A549 (cell line): ENCODE measurements around the gene ZNF814. TPM values are rescaled to one million over a fixed set of nuclear protein-coding genes. Genes with fewer than 3 reads are reported as not detected.

Source experiments
- ATAC-seq, 2 experiments: fragments of 200-7000 bp in 1 of 2; fragments of >200 bp in 1 of 2; cut with Nextera tagmentation in 1 of 2; cut with Tn5 transposase in 1 of 2; 3 replicates each; pipeline versions ENCODE4 v1.8.0 to v1.9.1; 2018 to 2020; ENCODE audit warnings: mild to moderate bottlenecking in 1 of 2, moderate library complexity in 1 of 2
- CTCF ChIA-PET: fragments of 300-600 bp; sonication (Branson Sonifier 250); formaldehyde crosslinking; extraction: SDS; loops from one replicate; lab custom pipeline; 2021; ENCODE audit warnings: antibody characterized with exemption, inconsistent platforms; lab: Yijun Ruan, JAX
- POLR2A ChIA-PET: fragments of 350-600 bp; formaldehyde crosslinking; extraction: SDS; loops from one replicate; lab custom pipeline; 2021; ENCODE audit warnings: antibody characterized with exemption, inconsistent platforms; lab: Yijun Ruan, JAX
- DNase-seq, 2 experiments: peaks; one replicate each; pipeline versions ENCODE4 v3.0.0 to v3.0.0-alpha.2; 2011 to 2016; ENCODE audit warnings: low read depth in 1 of 2, low spot score in 1 of 2
- FAIRE-seq: peaks from 2 replicates; lab custom pipeline; 2011; peaks lifted over from hg19 to GRCh38; lab: Jason Lieb, UNC
- H3K27ac ChIP-seq, 2 experiments: fragments of >200 bp; sonication (Bioruptor Twin); formaldehyde crosslinking; 3 replicates each; pipeline ENCODE4 v1.5.1; 2016 to 2017
- H3K4me1 ChIP-seq: fragments of >200 bp; sonication (Bioruptor Twin); formaldehyde crosslinking; 3 replicates; pipeline ENCODE4 v1.6.1; 2016
- H3K4me2 ChIP-seq: fragments of >200 bp; sonication (Bioruptor Twin); formaldehyde crosslinking; 3 replicates; pipeline ENCODE4 v1.6.1; 2016
- H3K4me3 ChIP-seq: fragments of >200 bp; sonication (Bioruptor Twin); formaldehyde crosslinking; 3 replicates; pipeline ENCODE4 v1.5.1; 2016
- H3K9me3 ChIP-seq: fragments of >200 bp; sonication (Bioruptor Twin); formaldehyde crosslinking; 3 replicates; pipeline ENCODE4 v1.6.1; 2016
- BHLHE40 ChIP-seq: IDR thresholded peaks from 2 replicates; pipeline ENCODE4 v1.6.1; 2012; ENCODE audit warnings: low read depth, low read length, inconsistent platforms
- CBX8 ChIP-seq: fragments of 200-600 bp; sonication (generic); IDR thresholded peaks from 2 replicates; pipeline ENCODE4 v1.6.1; 2016
- CEBPB ChIP-seq, 2 experiments: fragments of >200 bp in 1 of 2; sonication (Bioruptor Twin) in 1 of 2; formaldehyde crosslinking in 1 of 2; IDR thresholded peaks; 2 replicates each; pipeline ENCODE4 v1.6.1; 2012 to 2016
- CHD2 ChIP-seq: fragments of 150-350 bp; IDR thresholded peaks from 2 replicates; pipeline ENCODE4 v1.6.1; 2014; ENCODE audit warnings: low read length; ENCODE audit not compliant: partially characterized antibody
- CHD4 ChIP-seq: fragments of 200-600 bp; sonication (generic); IDR thresholded peaks from 2 replicates; pipeline ENCODE4 v1.6.1; 2016; ENCODE audit warnings: antibody characterized with exemption, mild to moderate bottlenecking, borderline replicate concordance
- CTCF ChIP-seq: fragments of >200 bp; sonication (Bioruptor Twin); formaldehyde crosslinking; IDR thresholded peaks from 3 replicates; pipeline ENCODE4 v1.5.1; 2016
- EHF ChIP-seq: fragments of 250-450 bp; sonication (Bioruptor Pico); IDR thresholded peaks from 2 replicates; pipeline ENCODE4 v1.5.0; 2020; ENCODE audit warnings: mild to moderate bottlenecking
- EHMT2 ChIP-seq: fragments of 200-600 bp; sonication (generic); IDR thresholded peaks from 2 replicates; pipeline ENCODE4 v1.6.1; 2016; ENCODE audit warnings: antibody characterized with exemption, low read depth, mild to moderate bottlenecking, moderate library complexity
- ESRRA ChIP-seq: fragments of 150-350 bp; IDR thresholded peaks from 2 replicates; pipeline ENCODE4 v1.6.1; 2014; ENCODE audit warnings: mild to moderate bottlenecking, low read length, borderline replicate concordance
- FOSB ChIP-seq: fragments of 250-450 bp; sonication (Bioruptor Pico); IDR thresholded peaks from 2 replicates; pipeline ENCODE4 v1.5.0; 2020; ENCODE audit warnings: mild to moderate bottlenecking, moderate library complexity
- FOXS1 ChIP-seq: fragments of 250-450 bp; sonication (Bioruptor Pico); IDR thresholded peaks from 2 replicates; pipeline ENCODE4 v1.5.0; 2020; ENCODE audit warnings: mild to moderate bottlenecking, moderate library complexity
- HDAC2 ChIP-seq: fragments of 200-600 bp; sonication (generic); IDR thresholded peaks from 2 replicates; pipeline ENCODE4 v1.6.1; 2016
- JUN ChIP-seq, 2 experiments: fragments of >200 bp; sonication (Bioruptor Twin); formaldehyde crosslinking; IDR thresholded peaks; 2 replicates in 1 of 2; 3 replicates in 1 of 2; pipeline ENCODE4 v1.6.1; 2016 to 2017
- JUNB ChIP-seq: fragments of >200 bp; sonication (Bioruptor Twin); formaldehyde crosslinking; IDR thresholded peaks from 2 replicates; pipeline ENCODE4 v1.6.1; 2016
- KDM5A ChIP-seq: fragments of 200-600 bp; sonication (generic); IDR thresholded peaks from 2 replicates; pipeline ENCODE4 v1.6.1; 2016; ENCODE audit warnings: antibody characterized with exemption, mild to moderate bottlenecking
- MAFK ChIP-seq: fragments of 450-650 bp; IDR thresholded peaks from 2 replicates; pipeline ENCODE4 v1.6.1; 2014; ENCODE audit not compliant: partially characterized antibody
- MAZ ChIP-seq: fragments of 150-350 bp; IDR thresholded peaks from 2 replicates; pipeline ENCODE4 v1.6.1; 2014; ENCODE audit warnings: antibody characterized with exemption, low read depth, low read length, borderline replicate concordance
- MYC ChIP-seq: IDR thresholded peaks from 2 replicates; pipeline ENCODE4 v1.6.1; 2012; ENCODE audit warnings: mild to moderate bottlenecking, inconsistent platforms, low read length, improper control_type of control experiment, borderline replicate concordance
- NR3C1 ChIP-seq: fragments of >200 bp; sonication (Bioruptor Twin); formaldehyde crosslinking; IDR thresholded peaks from 3 replicates; pipeline ENCODE4 v1.6.1; 2017
- POLR2AphosphoS2 ChIP-seq: conservative IDR thresholded peaks from 2 replicates; pipeline ENCODE4 v1.6.1; 2012; ENCODE audit warnings: low read length, improper control_type of control experiment, inconsistent platforms
- RCOR1 ChIP-seq: fragments of 150-350 bp; IDR thresholded peaks from 2 replicates; pipeline ENCODE4 v1.6.1; 2014; ENCODE audit warnings: antibody characterized with exemption, low read length, low read depth
- RFX5 ChIP-seq: fragments of 450-650 bp; IDR thresholded peaks from 2 replicates; pipeline ENCODE4 v1.7.1; 2014; ENCODE audit warnings: antibody characterized with exemption, mild to moderate bottlenecking, moderate library complexity
- RNF2 ChIP-seq: fragments of 200-600 bp; sonication (generic); IDR thresholded peaks from 2 replicates; pipeline ENCODE4 v1.6.1; 2016; ENCODE audit warnings: low read depth, mild to moderate bottlenecking, antibody characterized with exemption, moderate library complexity, borderline replicate concordance
- TFCP2L1 ChIP-seq: fragments of 250-450 bp; sonication (Bioruptor Pico); IDR thresholded peaks from 2 replicates; pipeline ENCODE4 v1.5.0; 2021; ENCODE audit warnings: mild to moderate bottlenecking
- TP53 ChIP-seq: fragments of 250-450 bp; sonication (Bioruptor Pico); IDR thresholded peaks from 2 replicates; pipeline ENCODE4 v1.5.0; 2021; ENCODE audit warnings: mild to moderate bottlenecking, moderate library complexity
- USF2 ChIP-seq: fragments of 450-650 bp; IDR thresholded peaks from 2 replicates; pipeline ENCODE4 v1.6.1; 2014; ENCODE audit warnings: antibody characterized with exemption
- ZSCAN20 ChIP-seq: fragments of 250-450 bp; sonication (Bioruptor Pico); IDR thresholded peaks from 2 replicates; pipeline ENCODE4 v1.8.0; 2022; ENCODE audit warnings: mild to moderate bottlenecking, moderate library complexity
- WGBS: methylation state at CpG from one replicate; pipeline ENCODE4 v1.1.6; 2017; ENCODE audit errors: missing lambda C conversion rate; 5-methylcytosine and 5-hydroxymethylcytosine counted together
- polyA plus RNA-seq, 4 experiments: library from polyadenylated mRNA; depleted of rRNA in 3 of 4; stranded (reverse); fragments of >200 nt; fragmentation: RNase III in 1 of 4; extraction: RNeasy Plus Mini Kit Qiagen cat#74134 plus additional on column Dnase treatment in 1 of 4; gene quantifications; 2 replicates in 3 of 4; 3 replicates in 1 of 4; pipeline ENCODE4 v1.2.3, GENCODE V29; 2011 to 2017
- TF ChIP-seq, protein P1 (sequence below): IDR thresholded peaks from 2 replicates; pipeline ENCODE4 v1.6.1; 2012

Gene ZNF814
- polyA plus RNA-seq, 2 of the 4 experiments (the other 2 are of a cell fraction), result 2.1 to 5.5 TPM

GRCh38 chr19:57914531-57914930, 25.7 kb upstream of the ZNF814 start:
- no peak for ATAC-seq
- H3K9me3 ChIP-seq, result peaks cover 68% of the 10 kb centered on the region
- no peak overlapping the region for H3K27ac ChIP-seq
- WGBS, result 97% methylated on average over 3 of the region's 3 CpGs
- ChIA-PET CTCF (interaction anchor here (0.6 kb wide), 1 partner anchor 10 kb away, joined by 4 read pairs; no protein-coding TSS in a partner anchor), POLR2A (no interaction called here)
- H3K4me3 ChIP-seq, result no peak overlapping the region
- TF ChIP-seq TP53 (CRISPR knock-in tag), result no peak
- TF ChIP-seq CBX8, result no peak
- TF ChIP-seq CEBPB (IDR thresholded peaks at IDR 0.05), result no peak
- no peak for TF ChIP-seq TFCP2L1 (CRISPR knock-in tag)
- TF ChIP-seq JUNB, result no peak
- no peak for TF ChIP-seq MYC
- no peak overlapping the region for H3K4me2 ChIP-seq
- DNase-seq, result no peak
- H3K4me1 ChIP-seq, result no peaks in the 10 kb centered on the region
- no peak for FAIRE-seq

DNA sequence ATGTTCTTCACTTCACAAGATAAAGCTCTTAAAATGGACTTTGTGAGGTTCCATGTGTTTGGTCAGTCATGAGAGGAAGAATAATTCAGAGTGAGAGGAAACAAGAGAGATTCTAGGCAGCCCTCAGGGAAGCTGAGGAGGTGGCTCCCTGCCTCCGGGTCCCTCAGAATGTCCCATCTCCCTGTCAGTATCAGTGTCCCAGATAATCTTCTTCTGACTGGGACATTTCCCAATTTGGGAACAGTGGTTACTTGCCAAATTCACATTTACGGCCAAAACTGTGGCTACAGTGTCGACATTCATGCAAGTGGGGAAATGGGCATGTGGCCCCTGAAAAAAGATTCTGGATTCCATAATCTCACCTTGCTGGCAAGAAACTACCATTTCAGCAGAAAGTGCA, 18.6 kb upstream of the ZNF814 start:
- FAIRE-seq, result no peak
- CTCF ChIA-PET, result interaction anchor here (1.2 kb wide), 1 partner anchor 9 kb away, joined by 3 read pairs; the partner anchor contains the start of gene ZNF417
- WGBS, result 95% methylated on average over 3 of the region's 3 CpGs

GRCh38 chr19:57905258-57905657, 16.4 kb upstream of the ZNF814 start:
- WGBS, result 94% methylated on average over 6 of the region's 6 CpGs
- no peak for ATAC-seq
- POLR2A ChIA-PET, result no interaction called here
- DNase-seq, result no peak
- H3K4me3 ChIP-seq, result no peak overlapping the region
- H3K27ac ChIP-seq, result no peak overlapping the region
- FAIRE-seq, result no peak
- no peak for TF ChIP-seq CHD4
- no peak for TF ChIP-seq POLR2AphosphoS2
- TF ChIP-seq CTCF, result no peak
- TF ChIP-seq JUN (IDR thresholded peaks at IDR 0.05), result no peak
- TF ChIP-seq, protein P1, sequence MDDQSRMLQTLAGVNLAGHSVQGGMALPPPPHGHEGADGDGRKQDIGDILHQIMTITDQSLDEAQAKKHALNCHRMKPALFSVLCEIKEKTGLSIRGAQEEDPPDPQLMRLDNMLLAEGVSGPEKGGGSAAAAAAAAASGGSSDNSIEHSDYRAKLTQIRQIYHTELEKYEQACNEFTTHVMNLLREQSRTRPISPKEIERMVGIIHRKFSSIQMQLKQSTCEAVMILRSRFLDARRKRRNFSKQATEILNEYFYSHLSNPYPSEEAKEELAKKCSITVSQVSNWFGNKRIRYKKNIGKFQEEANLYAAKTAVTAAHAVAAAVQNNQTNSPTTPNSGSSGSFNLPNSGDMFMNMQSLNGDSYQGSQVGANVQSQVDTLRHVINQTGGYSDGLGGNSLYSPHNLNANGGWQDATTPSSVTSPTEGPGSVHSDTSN, result no peak
- TF ChIP-seq JUNB, result no peak
- TF ChIP-seq USF2, result no peak
- no peak for TF ChIP-seq CEBPB (IDR thresholded peaks at IDR 0.05)
- no peak for TF ChIP-seq HDAC2
- TF ChIP-seq ESRRA, result no peak
- TF ChIP-seq RCOR1, result no peak
- no peak for TF ChIP-seq FOSB (CRISPR knock-in tag)
- no peak for TF ChIP-seq FOXS1 (CRISPR knock-in tag)
- TF ChIP-seq KDM5A, result no peak
- TF ChIP-seq BHLHE40, result no peak
- TF ChIP-seq MYC, result no peak
- H3K9me3 ChIP-seq, result peaks cover 86% of the 10 kb centered on the region
- CTCF ChIA-PET, result interaction anchor here (1.2 kb wide), 1 partner anchor 20 kb away, joined by 3 read pairs; no protein-coding TSS in a partner anchor
- H3K4me1 ChIP-seq, result no peaks in the 10 kb centered on the region
- H3K4me2 ChIP-seq, result no peak overlapping the region

More for the DNA sequence above, 18.6 kb upstream of the ZNF814 start:
- no peak for DNase-seq
- Histone ChIP-seq H3K4me2 (no peak overlapping the region), H3K4me1 (no peaks in the 10 kb centered on the region), H3K9me3 (peaks cover 84% of the 10 kb centered on the region), H3K27ac (no peak overlapping the region), H3K4me3 (no peak overlapping the region)
- TF ChIP-seq MAFK (no peak), MAZ (no peak), RFX5 (no peak), EHMT2 (no peak), RNF2 (no peak), CHD2 (no peak), CEBPB (IDR thresholded peaks at IDR 0.05) (no peak), CBX8 (no peak), EHF (CRISPR knock-in tag) (no peak), ZSCAN20 (CRISPR knock-in tag) (no peak), NR3C1 (no peak)
- ATAC-seq, result no peak
- POLR2A ChIA-PET, result no interaction called here
